ENCODE results near the gene ARHGAP6.

DNA sequence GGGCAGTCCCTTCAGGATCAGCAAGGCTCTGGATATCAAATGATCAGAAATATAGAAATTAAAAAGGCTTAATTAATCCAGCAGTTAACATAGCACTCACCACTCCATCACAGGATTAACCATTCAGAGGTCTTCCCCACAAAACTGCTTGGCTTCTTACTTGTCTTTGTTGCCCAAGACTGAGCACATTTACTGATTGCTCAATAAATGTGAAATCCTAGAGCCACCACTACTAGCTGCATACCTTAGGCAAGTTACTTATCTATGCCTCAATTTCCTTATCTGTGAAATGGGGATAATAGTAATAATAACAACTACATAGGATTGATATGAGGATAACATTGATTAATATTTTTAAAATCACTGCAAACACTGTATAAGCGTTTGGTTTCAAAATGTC lies 124.2 kb downstream of the ARHGAP6 start:
- TF ChIP-seq POLR2AphosphoS5 (IDR thresholded peaks at IDR 0.05; ENCODE audit: borderline replicate concordance, low read depth, low read length) (no peak), EZH2 (IDR thresholded peaks at IDR 0.05) (no peak)

Measured in SK-N-MC (cell line).